HS-27A (cell line): ENCODE data around the gene CNBD2.
"Not testable (repeated sequence)": the region's sequence is repeated elsewhere in the genome, so short reads cannot be mapped to it uniquely, and the experiment has no call there.

Source experiments
- DNase-seq: peaks from one replicate; pipeline ENCODE4 v3.0.0-alpha.2; 2012; ENCODE audit warnings: low read depth, missing footprints

CNBD2 gene

DNA sequence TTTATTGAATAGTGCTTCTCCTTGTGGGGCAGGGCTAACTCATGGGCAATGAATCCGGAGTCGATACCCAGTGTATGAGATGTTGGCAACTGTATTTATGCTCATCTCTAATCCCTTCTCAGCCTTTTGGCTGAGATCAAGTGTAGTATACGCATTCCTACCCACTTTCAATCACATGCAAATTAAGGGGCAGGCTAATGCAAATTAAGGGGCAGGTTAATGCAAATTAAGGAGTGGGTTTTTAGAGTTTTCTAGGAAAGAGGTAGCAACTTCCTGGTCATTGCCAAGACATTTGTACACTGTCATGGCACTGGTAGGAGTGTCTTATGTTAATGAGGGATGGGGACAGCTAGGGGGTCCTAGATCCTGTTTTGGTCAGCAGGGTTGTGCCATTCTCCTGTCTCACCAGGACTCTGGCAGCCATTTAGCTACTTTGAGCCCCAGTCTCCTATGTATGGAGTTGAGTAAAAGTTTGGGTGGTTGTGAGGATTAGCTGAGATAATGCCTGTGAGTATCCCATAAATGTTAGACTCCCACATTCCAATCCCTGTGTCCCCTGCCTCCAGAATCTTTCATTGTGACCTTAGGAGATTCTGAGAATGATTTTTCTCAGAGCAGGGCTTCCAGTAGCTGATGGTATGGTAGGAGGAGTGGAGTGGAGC is at the start of gene CNBD2:
Gene CNBD2, plus strand, starts transcription at position 612 of the 662 bp plus-strand sequence. CDS start 173 bp downstream, outside the sequence.
- DNase-seq: no peak

DNA sequence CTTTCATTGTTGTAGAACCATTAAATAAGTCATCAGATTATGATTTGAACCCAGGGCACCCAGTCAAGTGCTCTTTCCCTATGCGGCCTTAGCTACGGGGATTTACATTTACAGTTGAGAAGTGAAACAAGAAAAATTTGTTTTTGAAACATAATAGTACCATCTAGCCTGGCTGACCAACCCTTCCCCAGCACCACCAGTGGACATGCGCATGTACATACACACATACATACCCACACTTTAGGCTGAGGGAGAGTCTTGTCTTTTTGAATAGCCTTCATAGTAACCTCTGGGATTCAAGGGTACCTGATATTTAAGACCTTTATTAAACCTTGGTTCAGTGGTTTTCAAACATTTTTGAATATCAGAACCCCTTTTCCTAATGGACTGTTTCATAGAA is 47.9 kb upstream of the CNBD2 start:
- no peak for DNase-seq

DNA sequence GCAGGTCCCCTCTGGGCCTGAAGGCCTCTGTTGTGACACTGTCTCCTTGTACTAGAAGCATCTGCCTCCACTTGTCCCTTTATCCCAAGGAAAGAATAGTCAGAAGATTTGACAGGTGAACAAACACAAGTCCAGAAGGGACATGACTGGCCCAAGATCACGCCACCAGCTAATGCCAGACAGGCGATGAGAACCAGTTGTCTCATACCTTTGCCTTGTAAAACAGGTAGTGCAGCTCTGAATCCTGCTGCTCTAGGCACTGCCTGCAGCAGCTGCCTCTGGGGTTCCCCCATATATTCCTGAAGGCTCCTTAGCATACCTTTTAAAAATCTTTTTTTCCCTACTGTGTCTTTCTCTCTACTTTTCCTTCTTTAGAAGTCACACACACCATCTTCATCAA is 39.1 kb upstream of the CNBD2 start:
- DNase-seq: no peak

DNA sequence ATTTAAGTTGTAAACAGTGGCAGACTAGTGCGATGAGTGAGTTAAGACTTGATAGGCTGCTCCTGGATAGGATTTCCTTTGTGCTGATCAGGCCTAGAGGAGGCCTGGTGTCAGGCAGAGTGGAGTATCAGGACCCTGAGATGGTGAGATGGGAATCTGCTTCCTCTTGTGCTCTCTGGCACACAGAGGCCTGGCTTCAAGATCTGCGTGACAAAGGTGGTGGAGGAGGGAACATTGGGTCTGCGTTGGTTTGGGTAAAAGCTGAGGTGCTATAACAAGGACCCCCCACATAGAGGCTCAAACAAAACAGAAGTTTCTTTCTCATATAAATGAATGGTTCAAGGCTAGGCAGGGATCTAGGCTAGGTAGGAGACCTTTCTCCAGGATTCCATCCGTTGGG is 34.3 kb upstream of the CNBD2 start:
- no peak for DNase-seq

DNA sequence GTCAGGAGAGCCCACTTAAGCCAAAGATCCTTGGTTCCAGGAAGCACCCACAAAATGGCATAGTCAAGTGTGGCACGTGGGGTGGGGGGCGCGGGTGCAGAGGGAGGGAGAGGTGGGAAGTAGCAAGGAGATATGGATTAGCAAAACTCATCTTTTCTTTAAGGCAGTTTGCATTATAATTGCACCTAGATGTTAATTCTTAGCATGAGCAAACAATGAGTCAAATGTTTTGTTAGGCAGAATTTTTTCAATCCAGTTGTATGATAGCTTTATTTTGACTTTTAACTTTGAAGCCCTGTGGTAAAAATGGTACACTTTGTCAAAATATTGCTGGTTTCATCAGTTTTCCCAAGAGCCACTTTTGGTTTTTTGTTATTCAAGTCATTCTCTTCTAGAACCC is 29.1 kb upstream of the CNBD2 start:
- no peak for DNase-seq

DNA sequence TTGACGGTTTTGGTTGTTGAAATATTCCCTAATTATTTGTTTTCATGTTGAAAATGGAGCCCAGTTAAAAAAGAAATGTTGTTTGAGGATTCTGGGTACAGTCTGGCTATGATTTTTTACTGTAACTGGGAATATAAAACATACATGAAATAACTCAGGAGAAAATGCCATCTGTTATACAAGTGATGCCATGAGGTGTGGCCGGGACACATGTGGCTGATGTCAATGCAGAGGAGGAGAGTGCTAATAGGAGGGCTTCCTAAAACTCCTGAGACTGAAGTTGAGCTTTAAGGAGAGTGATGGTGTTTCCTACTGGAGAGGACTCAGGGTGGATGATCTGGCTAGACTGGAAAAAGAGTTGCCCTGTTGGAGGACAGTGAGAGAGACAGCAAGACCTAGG is 26.8 kb upstream of the CNBD2 start:
- no peak for DNase-seq

DNA sequence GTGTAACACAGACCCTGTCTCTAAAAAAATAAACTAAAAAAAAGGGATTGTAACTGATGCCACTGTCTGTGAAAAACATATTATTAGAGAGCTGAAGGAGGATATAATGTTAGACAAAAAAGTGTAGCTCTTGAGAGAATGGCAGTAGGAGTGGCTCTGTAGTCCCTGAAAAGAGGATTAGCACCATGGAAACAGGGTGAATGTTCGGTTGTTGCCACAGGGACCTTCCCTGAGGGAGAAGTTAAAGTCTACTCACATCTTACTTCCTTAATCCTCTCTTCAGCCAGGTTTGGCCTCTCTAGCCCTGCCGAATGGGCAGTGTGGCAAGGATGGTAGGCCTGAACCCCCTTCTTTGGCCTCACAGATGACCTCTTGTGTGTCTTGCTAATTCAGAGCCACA is 26.1 kb upstream of the CNBD2 start:
- DNase-seq: no peak

DNA sequence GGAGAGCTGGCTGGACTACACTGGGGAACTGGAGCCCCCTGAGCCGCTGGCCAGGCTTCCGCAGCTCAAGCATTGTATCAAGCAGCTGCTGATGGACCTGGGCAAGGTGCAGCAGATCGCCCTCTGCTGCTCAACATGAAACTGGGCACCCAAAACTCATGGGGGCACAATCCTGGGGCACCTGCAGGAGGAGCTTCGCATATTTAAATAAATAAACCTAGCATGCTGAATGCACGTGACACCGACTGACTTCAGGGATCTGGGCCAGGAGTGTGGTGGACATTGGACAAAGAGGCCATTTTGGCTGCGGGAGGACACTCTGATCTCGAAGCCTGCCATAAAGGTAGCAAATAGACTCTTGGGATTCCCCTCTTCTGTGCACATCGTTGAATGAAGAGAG is 20.9 kb upstream of the CNBD2 start:
- no peak for DNase-seq

DNA sequence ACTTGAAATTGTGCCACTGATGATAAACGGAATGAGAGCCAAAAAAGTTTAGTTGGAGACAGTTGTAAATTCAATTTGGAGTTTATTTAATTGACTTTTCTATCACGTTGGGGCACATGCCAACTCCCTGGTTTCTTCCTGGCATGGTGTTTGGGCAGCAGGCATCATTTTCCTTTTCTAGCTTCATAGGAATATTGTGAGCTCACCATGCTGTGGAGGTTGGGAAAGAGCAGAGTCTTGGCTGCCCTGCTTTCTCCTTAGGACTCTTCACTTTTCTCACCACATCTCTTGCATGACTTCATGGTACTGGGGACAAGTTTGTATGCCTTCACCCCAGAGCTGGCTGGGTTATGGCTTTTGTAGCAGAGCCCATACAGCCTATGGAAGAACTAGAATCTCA is 20.5 kb upstream of the CNBD2 start:
- DNase-seq: no peak

DNA sequence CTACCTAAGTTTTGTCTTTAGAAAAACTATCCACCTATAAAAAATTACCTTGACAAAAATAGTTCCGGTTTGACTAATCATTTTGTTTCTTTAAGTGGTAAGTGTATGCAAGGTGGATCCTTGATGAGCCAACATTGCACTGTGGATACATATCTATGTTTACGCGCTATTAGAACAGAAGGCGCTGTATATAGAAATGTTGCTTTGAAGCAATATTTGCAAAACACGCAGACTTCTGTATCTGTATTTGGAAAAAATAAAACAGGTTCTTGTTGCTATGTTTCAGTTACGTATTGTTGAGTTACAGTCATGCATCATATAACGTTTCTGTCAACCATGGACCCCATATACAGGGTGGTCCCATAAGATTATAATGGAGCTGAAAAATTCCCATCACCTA is 18.3 kb upstream of the CNBD2 start:
- no peak for DNase-seq

DNA sequence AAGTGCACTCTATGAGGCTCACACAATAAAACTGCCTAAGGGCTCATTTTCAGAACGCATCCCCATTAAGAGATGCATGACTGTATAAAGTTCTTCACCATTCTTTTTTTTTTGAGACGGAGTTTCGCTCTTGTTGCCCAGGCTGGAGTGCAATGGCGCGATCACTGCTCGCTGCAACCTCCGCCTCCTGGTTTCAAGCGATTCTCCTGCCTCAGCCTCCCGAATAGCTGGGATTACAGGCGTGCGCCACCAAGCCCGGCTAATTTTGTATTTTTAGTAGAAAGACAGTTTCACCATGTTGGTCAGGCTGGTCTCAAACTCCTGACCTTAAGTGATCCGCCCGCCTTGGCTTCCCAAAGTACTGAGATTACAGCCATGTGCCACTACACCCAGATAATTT is 16.3 kb upstream of the CNBD2 start:
- not testable (repeated sequence) for DNase-seq

DNA sequence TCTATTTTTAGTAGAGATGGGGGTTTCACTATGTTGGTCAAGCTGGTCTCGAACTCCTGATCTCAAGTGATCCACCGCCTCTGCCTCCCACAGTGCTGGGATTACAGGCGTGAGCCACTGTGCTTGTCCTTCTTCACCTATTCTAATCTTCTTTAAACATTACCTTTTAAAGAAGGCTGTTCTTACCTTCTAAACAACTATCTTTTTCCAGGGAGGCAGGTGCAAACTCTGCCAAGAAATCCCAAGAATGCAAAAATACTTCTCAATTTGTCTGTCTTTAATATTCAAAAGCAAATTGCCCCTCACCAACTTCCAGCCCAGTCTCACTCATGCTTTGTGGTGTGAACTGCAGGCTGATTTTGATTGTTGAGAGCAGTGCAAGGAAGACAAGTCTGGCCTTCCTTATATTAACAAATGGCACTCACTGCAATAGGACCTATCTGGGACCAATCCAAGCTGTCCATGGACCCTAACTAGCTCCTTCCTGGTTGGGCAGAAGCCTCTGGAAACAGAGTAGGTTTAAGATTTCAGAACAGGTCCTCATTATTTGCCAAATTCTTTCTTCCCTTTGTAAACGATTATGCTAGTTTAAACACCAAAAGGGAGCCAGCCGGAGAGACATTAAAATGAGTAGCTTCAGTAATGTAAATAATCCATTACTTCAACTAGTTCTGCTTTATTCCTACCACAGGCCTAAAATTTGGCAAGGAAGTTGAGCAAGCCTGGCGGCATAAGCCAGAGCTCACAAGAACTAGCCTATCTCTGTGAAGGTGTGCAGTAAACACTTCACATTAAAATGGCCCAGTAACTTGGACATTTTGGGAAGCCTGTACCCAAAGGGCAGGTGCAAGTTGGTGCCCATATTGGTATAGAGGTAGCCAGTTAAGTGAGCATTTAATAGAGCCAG is 15.7 kb upstream of the CNBD2 start:
- no peak for DNase-seq

DNA sequence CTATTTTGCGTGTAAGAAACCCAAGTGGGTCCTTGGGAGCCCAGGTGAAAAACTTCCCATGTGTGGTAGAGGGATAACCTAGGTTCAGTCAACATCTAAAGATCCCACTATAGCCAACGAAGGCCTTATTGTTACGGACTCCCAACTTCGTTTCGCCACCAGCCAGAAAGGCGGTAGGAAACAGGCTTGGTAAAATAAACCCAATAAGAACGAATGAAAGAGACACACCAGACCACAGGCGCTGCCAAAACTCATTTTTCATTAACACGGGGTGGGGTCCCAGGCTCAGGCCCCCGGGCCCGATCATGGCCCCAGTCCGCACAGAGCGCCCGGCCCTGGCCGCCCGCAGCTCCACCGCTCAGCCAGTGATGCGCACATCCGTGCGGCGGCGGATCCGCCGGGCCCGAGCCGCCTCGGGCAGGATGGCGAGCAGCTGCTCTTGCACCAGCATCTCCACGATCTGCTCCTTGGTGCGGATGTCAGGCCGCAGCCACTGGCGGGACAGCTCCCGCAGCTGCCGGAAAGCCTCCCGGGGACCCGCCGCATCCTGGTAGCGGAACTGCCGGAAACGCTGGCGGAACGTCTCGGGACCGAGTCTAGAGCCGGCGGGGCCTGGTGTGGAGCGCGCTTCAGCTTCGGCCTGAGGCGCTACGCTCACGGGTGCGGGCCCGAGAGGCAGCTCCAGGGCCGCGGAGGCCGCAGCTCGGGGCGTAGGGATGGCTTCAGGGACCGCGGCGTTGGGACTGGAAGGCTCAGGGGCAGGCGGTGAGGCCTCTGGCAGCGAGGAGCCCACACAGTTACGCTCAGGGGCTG is 14.8 kb upstream of the CNBD2 start:
- no peak for DNase-seq

DNA sequence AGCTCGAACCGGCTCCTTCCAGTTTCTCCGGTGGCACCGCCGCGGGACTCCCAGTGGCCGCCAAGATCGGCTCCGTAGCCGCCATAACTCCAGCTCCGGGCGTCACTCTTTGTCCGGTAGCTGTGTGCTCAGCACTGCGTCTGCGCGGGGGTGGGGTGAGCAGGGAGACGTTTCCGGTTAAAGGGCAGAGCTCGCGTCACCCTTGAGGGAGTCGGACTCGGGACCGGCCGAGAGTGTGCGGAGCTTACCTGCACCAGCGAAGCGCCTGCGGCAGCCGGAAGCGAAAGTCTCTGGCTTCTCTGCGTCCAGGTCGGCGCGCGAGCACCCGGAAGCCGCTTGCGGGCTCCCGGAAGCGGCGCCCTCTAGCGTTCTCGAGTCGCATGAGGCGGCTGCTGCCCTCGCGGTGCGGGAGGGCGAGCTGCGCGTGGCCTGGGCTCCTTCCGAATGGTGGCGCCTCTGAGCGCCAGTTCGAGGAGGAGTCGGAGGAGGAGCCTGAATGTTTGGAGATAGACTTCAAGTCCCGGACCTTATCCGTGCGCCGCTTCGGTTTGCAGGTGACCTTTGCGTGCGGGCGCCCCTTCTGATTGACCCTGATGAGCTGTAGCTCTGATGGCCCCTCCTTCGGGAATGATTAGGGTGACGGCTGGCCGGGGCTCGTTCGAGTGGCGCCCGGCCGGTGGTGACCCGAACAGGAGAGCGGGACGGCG is 14.0 kb upstream of the CNBD2 start, which contains the start of gene SCAND1:
Gene SCAND1, minus strand, starts transcription at position 303 of the 707 bp plus-strand sequence. Its CDS starts 218 bp downstream, at position 85.
- peak; percentile 96 for DNase-seq

DNA sequence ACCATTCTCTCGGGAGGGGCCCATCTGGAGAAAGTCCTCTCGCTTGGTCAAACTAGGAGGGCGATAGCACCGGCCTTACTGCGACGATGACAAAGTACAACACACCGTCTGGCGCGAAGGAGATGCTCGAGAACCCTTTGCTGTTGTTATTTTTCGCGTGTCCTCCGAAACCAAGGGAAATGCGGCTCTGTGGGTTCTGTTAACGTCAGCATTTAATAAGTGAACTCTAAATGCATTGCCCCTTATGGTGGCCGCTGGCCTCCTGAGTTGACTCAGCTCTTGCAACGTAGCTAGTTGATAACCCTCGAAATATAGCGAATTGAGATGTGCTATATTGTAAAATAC is 13.5 kb upstream of the CNBD2 start:
- DNase-seq: peak; percentile 27

DNA sequence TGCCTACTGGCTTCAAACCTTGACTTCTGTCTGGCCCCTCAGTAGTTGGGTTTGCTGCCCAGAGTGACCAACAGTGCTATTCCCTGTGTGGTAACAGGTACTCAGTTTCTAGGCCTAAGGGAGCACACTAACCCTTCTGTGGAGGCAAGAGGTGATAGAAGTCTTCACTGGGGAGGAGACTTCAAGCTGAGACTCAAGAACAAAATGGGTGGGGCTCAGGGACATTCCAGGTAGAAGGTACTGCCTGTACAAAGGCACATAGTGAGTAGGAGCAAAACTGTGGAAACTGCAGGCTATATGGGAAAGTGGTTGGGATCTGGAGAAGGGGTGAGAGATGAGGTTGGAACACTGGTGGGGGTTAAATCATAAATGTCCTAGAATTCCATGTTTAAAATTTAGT is 11.8 kb upstream of the CNBD2 start:
- DNase-seq: no peak

DNA sequence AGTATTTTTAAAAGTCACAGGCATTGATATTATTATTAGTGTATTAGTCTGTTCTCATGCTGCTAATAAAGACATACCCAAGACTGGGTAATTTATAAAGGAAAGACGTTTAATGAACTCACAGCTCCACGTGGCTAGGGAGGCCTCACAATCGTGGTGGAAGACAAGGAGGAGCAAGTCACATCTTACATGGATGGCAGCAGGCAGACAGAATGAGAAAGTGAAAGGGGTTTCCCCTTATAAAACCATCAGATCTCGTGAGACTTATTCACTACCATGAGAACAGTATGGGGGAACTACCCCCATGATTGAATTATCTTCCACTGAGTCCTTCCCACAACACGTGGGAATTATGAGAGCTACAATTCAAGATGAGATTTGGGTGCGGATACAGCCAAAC is 9.1 kb upstream of the CNBD2 start:
- DNase-seq: not testable (repeated sequence)

DNA sequence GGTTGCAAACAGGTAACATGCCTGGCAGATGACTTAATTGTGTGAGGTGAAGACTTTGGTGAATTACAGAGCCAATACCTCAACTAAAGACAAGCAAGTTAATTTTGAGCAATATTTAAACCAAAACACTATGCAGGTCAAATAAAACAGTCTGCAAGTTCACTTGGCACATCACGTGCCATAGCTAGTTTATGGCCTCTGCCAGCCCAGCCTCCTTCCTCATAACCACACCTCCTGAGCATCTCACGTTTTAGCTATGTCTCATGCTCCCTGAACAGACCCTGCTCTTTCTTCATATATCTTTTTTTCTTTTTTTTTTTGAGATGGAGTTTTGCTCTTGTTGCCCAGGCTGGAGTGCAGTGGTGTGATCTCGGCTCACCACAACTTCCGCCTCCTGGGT is 4.5 kb upstream of the CNBD2 start:
- no peak for DNase-seq

DNA sequence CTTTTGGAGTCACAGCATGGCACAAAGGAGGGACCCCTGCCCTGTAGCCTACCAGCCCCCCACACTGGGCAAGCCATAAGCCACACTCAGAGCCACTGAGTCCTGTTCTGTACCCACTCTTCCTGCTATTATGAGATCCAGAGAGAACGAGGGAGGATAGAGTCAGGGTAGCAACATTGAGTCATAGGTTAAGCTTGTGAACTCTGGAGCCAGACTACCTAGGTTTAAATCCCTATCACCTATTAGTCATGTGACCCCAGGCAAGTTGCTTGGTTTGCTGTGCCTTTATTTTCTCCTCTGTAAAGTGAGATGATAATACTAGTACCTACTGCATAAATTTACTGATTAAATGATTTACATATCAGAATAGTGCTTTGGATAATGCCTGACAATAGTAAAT is 540 bp downstream of the CNBD2 start:
- DNase-seq: no peak

DNA sequence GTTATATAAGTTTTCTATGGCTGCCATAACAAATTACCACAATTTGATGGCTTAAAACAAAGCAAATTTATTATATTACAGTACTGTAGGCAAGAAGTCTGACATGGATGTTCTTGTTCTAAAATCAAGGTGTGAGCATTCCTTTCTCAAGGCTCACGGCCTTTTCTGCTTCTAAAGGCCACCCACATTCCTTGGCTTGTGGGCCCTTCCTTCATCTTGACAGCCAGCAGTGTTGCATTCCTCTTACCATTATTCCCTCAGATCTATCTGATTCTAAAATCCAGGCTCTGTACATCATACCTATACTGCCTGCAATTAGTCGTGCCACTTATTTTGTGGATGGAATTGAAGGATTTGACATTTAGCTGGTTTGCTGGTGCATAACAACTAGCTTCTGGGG is 3.6 kb downstream of the CNBD2 start:
- no peak for DNase-seq

DNA sequence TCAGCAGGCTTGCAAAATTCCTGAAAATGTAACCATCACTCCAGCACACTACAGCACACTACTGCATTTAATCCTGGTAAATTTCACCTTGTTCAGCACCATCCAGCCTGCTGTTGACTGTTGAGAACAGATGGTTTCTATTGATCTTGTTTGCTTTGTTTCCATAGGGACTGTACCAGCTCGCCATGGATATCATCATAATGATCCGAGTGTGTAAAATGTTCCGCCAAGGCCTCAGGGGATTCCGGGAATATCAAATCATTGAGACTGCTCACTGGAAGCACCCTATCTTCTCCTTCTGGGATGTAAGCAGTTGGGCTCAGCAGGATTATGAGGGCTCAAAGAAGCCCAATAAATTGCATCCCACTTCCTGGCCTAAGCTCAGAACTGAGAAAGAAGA is 4.1 kb downstream of the CNBD2 start:
- no peak for DNase-seq

DNA sequence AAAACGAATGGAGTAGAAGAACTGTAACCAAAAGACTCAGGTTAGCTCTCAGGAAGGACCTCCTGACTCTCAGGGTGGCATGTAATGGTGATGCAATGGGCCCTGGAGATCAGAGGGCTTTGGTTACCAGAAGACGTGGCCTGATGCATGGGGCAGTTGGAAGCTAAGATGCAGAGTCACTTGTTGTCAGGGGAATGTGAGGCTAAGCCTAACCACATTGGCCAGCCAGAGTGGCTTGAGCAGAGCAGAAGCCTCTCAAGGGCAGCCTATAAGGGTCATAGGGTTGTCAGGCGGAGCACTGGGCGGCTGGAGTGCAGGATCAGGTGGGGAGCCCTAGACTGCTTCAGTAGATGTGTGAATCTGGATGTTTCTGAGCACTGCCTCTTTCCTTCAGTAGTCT is 5.9 kb downstream of the CNBD2 start:
- no peak for DNase-seq
